Tibial artery (tissue), 4 donors: ENCODE data around the gene FBXO44.

ENCODE experiments used
- DNase-seq, 2 donors: peaks; one replicate each; pipeline ENCODE4 v3.0.0-alpha.2; 2019
- H3K27ac ChIP-seq, 2 donors: fragments of 200-600 bp; sonication (generic) in 1 of 2; 1 replicate in 1 of 2; 2 replicates in 1 of 2; pipeline ENCODE4 v1.5.1; 2018 to 2019; ENCODE audit warnings: mild to moderate bottlenecking in 1 of 2
- H3K27me3 ChIP-seq, 2 donors: fragments of 200-600 bp; sonication (generic) in 1 of 2; one replicate each; pipeline versions ENCODE4 v1.5.1 to v1.6.0; 2016 to 2019
- H3K36me3 ChIP-seq, 3 donors: fragments of 200-600 bp; sonication (generic) in 2 of 3; one replicate each; pipeline ENCODE4 v1.5.1; 2016 to 2019; ENCODE audit warnings: mild to moderate bottlenecking in 2 of 3
- H3K4me1 ChIP-seq, 4 donors: fragments of 200-600 bp; sonication (generic) in 2 of 4; 1 replicate in 3 of 4; 2 replicates in 1 of 4; pipeline ENCODE4 v1.5.1; 2016 to 2019
- H3K4me3 ChIP-seq, 2 donors: fragments of 200-600 bp; sonication (generic) in 1 of 2; 1 replicate in 1 of 2; 2 replicates in 1 of 2; pipeline ENCODE4 v1.5.1; 2018 to 2019; ENCODE audit warnings: mild to moderate bottlenecking in 2 of 2
- H3K9me3 ChIP-seq, 3 donors: fragments of 200-600 bp; sonication (generic) in 1 of 3; one replicate each; pipeline ENCODE4 v1.5.1; 2016 to 2019
- intact Hi-C: fragments of 100-400 bp; cut with DNase I; formaldehyde crosslinking; loops from one replicate; pipeline ENCODE4 v1.15.0; 2023; ENCODE audit warnings: low total_unique reads
- TF ChIP-seq, protein P1 (sequence below), 2 experiments: fragments of 200-600 bp in 1 of 2; fragments of 450-650 bp in 1 of 2; IDR thresholded peaks; one replicate each; pipeline ENCODE4 v1.5.1; 2017 to 2019; ENCODE audit warnings: antibody characterized with exemption in 2 of 2, mild to moderate bottlenecking in 1 of 2, moderate library complexity in 1 of 2

Gene FBXO44

DNA sequence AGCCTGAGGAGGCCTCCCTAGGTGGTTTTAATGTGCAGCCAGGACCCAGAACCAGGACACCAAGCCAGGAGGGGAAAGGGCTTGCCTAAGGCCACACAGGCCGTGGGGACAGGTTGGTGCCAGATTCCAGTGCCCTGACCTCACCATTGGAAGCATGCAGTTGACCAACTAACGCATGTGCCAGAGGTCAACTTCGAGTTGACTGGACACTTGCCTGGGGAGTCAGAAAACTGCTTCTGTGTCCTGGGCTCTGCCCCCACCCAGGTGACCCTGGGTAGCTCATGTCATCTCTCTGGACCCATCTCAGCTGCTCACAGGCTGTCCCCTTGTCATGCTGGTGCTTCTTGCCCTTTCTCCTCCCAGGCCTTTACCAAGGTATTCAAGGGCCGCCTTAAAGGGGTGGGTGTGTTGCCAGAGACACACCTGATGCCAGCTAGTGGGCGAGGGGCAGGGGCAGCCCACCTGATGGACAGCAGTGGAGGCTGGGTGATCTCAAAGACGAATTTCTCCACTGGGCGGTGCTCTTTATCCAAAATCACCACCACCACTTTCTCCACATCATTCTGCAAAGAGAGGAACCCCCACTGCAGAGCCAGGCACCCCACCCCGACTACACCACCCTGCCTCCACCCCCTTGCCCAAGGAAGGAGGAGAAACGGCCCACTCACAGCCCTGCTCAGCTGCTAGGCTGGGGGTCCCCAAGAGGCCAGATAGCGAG is 21.9 kb downstream of the FBXO44 start:
- peaks cover 0 to 14% (median 10%) of the 10 kb centered on the region in 4 donors for H3K4me1 ChIP-seq
- no peak for DNase-seq

DNA sequence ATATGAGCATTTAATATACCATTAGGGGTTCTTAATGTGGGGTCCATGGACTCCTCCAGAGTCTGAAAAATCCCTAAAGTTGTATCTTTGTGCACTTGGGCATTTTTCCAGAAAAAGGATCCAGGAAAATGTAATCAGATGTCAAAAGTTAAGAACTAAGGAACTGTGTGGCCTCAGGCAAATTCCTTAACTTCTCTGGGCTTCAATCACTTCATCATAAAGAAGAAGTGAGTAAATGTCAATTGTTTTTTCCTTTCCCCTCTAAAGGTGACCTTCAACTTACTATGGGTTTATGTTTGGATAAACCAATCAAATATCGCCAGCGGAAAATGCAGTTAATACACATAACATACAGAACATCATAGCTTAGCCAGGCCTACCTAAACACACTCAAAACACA is 23.8 kb downstream of the FBXO44 start:
- Histone ChIP-seq H3K4me1 (peaks cover 0 to 20% (median 14%) of the 10 kb centered on the region in 4 donors), H3K36me3 (peaks cover 13 to 42% (median 38%) of the 10 kb centered on the region in 3 donors), H3K27me3 (no peaks in the 10 kb centered on the region), H3K27ac (no peak overlapping the region), H3K4me3 (no peak overlapping the region), H3K9me3 (no peaks in the 10 kb centered on the region)
- DNase-seq, result no peak
- intact Hi-C loops, result no loop called here
- TF ChIP-seq, protein P1, sequence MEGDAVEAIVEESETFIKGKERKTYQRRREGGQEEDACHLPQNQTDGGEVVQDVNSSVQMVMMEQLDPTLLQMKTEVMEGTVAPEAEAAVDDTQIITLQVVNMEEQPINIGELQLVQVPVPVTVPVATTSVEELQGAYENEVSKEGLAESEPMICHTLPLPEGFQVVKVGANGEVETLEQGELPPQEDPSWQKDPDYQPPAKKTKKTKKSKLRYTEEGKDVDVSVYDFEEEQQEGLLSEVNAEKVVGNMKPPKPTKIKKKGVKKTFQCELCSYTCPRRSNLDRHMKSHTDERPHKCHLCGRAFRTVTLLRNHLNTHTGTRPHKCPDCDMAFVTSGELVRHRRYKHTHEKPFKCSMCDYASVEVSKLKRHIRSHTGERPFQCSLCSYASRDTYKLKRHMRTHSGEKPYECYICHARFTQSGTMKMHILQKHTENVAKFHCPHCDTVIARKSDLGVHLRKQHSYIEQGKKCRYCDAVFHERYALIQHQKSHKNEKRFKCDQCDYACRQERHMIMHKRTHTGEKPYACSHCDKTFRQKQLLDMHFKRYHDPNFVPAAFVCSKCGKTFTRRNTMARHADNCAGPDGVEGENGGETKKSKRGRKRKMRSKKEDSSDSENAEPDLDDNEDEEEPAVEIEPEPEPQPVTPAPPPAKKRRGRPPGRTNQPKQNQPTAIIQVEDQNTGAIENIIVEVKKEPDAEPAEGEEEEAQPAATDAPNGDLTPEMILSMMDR (IDR thresholded peaks at IDR 0.05), result no peak

More for the DNA sequence above, 21.9 kb downstream of the FBXO44 start:
- intact Hi-C loops, result no loop called here
- Histone ChIP-seq H3K27me3 (no peaks in the 10 kb centered on the region), H3K27ac (no peak overlapping the region), H3K36me3 (peaks cover 21 to 60% (median 55%) of the 10 kb centered on the region in 3 donors), H3K4me3 (no peak overlapping the region), H3K9me3 (no peaks in the 10 kb centered on the region)
- TF ChIP-seq, protein P1 (IDR thresholded peaks at IDR 0.05), result no peak

DNA sequence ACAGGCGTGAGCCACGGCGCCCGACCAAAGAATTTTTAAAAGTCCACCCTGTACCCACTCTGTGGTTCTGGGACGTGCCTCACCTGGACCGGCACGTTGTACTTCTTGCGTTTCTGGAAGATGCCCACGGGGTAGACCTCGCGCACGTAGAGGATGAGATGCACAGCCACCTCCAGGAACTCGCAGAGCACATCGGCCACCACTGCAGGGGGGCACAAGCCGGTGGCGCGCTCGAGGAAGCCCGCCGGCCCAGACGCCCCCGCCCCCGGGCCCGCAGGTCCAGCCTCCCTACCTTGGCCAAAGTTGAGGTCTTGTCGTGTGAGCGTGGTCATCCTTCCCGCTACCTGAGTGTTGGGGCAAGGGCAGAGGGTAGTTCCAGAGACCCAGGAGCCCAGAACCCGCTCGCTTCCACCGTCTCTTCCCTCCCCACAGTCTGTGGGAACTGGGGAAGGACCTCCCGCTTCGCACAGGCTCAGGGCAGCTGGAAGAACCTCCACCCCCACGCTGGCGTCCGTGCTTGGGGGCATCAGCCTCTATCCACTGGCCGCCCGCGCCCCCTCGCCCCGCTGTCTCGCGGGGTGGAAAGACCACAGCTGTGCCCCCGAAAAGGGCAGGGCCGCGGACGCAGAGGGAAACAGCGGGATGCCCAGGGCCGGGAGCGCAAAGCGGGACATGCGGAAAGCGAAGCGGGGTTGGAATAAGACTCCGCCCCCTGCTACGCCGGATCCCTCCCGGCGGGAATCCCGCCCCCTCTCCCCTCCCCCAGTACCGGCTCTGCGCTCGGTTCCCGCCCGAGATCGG is 25.8 kb downstream of the FBXO44 start:
- peaks cover 0 to 21% (median 20%) of the 10 kb centered on the region in 3 donors for H3K36me3 ChIP-seq
- peak overlapping the region; percentile 72 to 79 for H3K27ac ChIP-seq
- intact Hi-C loops, result no loop called here
- peaks cover 0 to 10% of the 10 kb centered on the region in 2 donors for H3K27me3 ChIP-seq
- TF ChIP-seq, protein P1 (IDR thresholded peaks at IDR 0.05), result no peak
- no peak for DNase-seq
- peaks cover 0 to 20% (median 14%) of the 10 kb centered on the region in 4 donors for H3K4me1 ChIP-seq
- no peaks in the 10 kb centered on the region for H3K9me3 ChIP-seq
- H3K4me3 ChIP-seq, result peak overlapping the region; percentile 69 to 73

DNA sequence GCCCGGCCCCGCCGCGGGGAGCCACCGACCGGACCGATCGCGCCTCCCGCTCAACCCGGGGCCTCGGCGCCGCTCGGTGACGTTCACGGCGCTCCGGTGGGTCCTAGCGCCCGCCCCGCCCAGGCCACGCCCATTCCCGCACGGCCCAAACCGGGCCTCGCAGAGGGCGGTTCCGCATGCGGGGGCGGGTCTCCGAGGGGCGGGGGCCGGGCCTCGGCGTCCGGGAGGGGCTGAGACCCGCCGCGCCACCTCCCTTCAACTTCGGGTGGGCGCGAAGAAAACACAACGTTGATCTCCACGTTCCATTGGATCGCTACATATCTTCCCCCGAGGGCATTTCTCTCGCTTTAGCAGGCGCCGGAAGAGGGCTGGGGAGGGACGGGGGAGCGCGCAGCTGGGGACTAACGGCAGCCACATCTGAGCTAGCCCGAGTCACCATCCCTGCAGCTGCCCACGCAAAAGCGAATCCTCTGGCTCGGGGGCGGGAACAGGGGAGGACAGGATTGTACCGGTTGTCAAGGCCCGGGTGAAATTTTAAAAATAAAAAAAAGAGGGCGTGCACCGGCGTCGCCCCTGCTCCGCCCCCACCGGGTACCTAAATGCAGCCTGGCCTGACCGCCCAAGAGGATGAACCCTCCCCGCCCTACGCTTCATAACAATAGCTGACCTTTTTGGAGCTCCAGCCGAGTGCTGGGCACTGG is 26.5 kb downstream of the FBXO44 start, which contains the start of gene MAD2L2:
Gene MAD2L2 (minus strand): TSS at position 78 of the 701 bp plus-strand sequence. CDS start 547 bp downstream, outside the sequence.
- Histone ChIP-seq H3K36me3 (peaks cover 0 to 14% (median 13%) of the 10 kb centered on the region in 3 donors), H3K4me3 (peak within 1 kb of the TSS; percentile 69 to 73), H3K4me1 (peaks cover 0 to 20% (median 14%) of the 10 kb centered on the region in 4 donors), H3K27me3 (peaks cover 0 to 15% of the 10 kb centered on the region in 2 donors), H3K27ac (peak within 1 kb of the TSS; percentile 72 to 79), H3K9me3 (no peaks in the 10 kb centered on the region)
- TF ChIP-seq, protein P1 (IDR thresholded peaks at IDR 0.05), result no peak
- intact Hi-C loops, result no loop called here
- DNase-seq, result peak; percentile 84 to 92

DNA sequence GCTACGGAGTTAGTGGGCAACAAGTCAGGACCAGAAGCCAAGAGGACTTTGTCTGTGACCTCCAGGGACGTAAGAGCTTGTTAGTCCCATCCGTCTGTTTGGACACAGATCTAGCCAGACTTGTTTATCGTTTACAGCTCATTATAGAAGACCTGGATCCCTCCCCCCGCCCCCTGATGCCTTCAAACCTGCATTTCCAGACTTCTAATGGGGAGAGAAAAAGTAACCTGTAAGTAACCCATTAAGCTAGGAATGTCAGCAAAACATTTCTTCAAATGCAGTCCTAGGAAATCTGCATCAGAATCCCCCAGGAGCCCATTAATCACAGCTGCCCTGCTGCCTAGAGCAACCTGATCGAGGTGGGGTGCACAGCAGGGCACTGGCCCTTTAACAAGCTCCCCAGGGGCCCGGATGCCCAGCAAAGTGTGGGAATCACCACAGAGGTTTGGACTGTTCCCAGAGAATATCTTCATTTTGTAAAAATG is 27.7 kb downstream of the FBXO44 start:
- no peak overlapping the region for H3K27ac ChIP-seq
- DNase-seq, result no peak
- intact Hi-C loops, result no loop called here

More for the DNA sequence above, 27.7 kb downstream of the FBXO44 start:
- peaks cover 0 to 20% (median 14%) of the 10 kb centered on the region in 4 donors for H3K4me1 ChIP-seq
- peaks cover 0 to 3% (median 2%) of the 10 kb centered on the region in 3 donors for H3K36me3 ChIP-seq
- no peaks in the 10 kb centered on the region for H3K9me3 ChIP-seq
- no peak overlapping the region for H3K4me3 ChIP-seq
- TF ChIP-seq, protein P1 (IDR thresholded peaks at IDR 0.05), result no peak
- H3K27me3 ChIP-seq, result peaks cover 0 to 15% of the 10 kb centered on the region in 2 donors
